ENCODE results near the gene POFUT2. TPM values are rescaled to one million over a fixed set of nuclear protein-coding genes. Genes with fewer than 3 reads are reported as not detected.
"Not testable (repeated sequence)": the region's sequence is repeated elsewhere in the genome, so short reads cannot be mapped to it uniquely, and the experiment has no call there.

Gene POFUT2
- total RNA-seq, 2 experiments from 2014 or later = 14.4 to 15.9 TPM

DNA sequence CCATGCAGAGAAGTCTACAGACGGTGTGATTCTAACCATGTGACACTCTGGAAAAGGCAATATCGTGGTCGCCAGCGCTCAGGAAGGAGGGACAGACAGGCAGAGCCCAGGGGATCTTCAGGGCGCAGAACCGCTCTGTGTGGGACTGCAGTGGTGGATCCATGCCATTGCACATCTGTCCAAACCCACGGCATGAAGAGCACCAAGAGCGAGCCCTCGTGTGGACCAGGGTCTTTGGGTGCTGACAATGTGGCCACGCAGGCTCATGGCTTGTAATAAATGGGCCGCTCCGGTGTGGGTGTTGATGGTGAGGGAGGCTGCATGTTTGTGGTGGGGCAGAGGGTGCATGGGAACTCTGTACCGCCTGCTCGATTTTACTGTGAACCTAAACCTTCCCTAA, 25.3 kb upstream of the POFUT2 start:
- H3K27me3 Mint-ChIP-seq (ENCODE audit: low read depth) = no peaks in the 10 kb centered on the region
- H3K4me1 Mint-ChIP-seq (ENCODE audit: low read depth) = peaks cover 7% of the 10 kb centered on the region
- H3K9me3 Mint-ChIP-seq = peaks cover 3% of the 10 kb centered on the region
- intact Hi-C loops (cut with micrococcal nuclease) = no loop called here
- no peaks in the 10 kb centered on the region for H3K36me3 Mint-ChIP-seq (ENCODE audit: low read depth)
- no peak overlapping the region for H3K4me3 Mint-ChIP-seq
- H3K27ac Mint-ChIP-seq = no peak overlapping the region
- no peak for DNase-seq
- CTCF ChIA-PET = no interaction called here

DNA sequence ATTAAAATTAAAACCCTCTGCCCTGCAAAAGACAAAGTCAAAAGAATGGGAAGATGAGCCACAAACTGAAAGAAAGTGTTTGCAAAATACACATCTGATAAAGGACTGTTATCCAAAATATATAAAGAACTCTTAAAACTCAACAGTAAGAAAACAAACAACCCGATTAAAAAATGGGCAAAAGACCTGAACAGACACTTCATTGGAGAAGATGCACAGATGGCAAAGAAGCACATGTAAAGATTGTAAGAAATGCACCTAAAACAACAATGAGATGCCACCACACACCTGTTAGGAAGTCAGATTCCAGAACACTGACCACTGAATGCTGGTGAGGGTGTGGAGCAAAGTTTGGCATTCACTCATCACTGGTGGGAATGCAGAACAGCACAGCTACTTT, 24.6 kb upstream of the POFUT2 start:
- peaks cover 7% of the 10 kb centered on the region for H3K4me1 Mint-ChIP-seq (ENCODE audit: low read depth)
- intact Hi-C loops (cut with micrococcal nuclease) = no loop called here
- no peak overlapping the region for H3K4me3 Mint-ChIP-seq
- H3K27me3 Mint-ChIP-seq (ENCODE audit: low read depth) = no peaks in the 10 kb centered on the region
- H3K9me3 Mint-ChIP-seq = peaks cover 3% of the 10 kb centered on the region
- no peak for DNase-seq
- no peak overlapping the region for H3K27ac Mint-ChIP-seq
- no peaks in the 10 kb centered on the region for H3K36me3 Mint-ChIP-seq (ENCODE audit: low read depth)
- CTCF ChIA-PET = interaction anchor here (1.1 kb wide), 1 partner anchor 20 kb away, joined by 3 read pairs; no protein-coding TSS in a partner anchor

DNA sequence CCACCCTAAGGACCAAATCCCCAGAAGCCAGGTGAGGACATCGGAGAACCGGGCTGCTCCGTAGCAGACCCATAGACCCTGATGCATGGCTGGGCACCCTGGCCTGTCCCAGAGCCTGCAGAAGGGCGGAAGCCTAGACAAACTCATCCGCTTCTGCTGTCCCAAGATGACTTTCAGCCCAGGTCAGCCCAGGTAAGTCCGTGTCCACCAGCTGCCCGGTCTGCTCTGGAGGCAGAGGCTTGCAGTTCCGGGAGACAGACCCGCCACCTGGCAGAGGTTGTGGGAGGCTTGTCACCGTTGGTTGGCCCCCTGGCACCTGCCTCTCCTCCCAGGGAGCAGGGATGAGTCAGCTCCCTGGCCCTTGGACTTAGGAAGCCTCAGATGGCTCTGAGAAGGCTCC, 22.8 kb upstream of the POFUT2 start:
- H3K27ac Mint-ChIP-seq = no peak overlapping the region
- H3K36me3 Mint-ChIP-seq (ENCODE audit: low read depth) = no peaks in the 10 kb centered on the region
- intact Hi-C loops (cut with micrococcal nuclease) = no loop called here
- no peak for DNase-seq
- peaks cover 3% of the 10 kb centered on the region for H3K9me3 Mint-ChIP-seq
- no peaks in the 10 kb centered on the region for H3K27me3 Mint-ChIP-seq (ENCODE audit: low read depth)
- no peak overlapping the region for H3K4me3 Mint-ChIP-seq
- peaks cover 7% of the 10 kb centered on the region for H3K4me1 Mint-ChIP-seq (ENCODE audit: low read depth)
- CTCF ChIA-PET = interaction anchor here (0.6 kb wide), 1 partner anchor 20 kb away, joined by 3 read pairs; no protein-coding TSS in a partner anchor

DNA sequence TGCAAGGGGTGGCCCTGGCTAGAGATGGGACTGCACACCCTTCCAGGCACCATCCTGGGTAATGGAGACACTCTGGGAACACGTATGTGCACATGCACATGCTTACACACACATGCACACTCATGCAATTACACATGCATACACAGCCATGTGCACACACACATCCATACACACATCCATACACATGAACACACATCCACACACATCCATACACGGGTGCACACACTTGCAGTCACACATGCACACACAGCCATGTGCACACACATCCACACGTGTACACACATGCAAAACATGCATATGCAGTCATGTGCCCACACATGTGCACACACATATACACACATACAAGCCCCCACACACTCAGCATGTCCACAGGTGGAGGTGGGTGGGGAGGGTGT, 22.3 kb upstream of the POFUT2 start:
- H3K4me3 Mint-ChIP-seq = no peak overlapping the region
- no peak overlapping the region for H3K27ac Mint-ChIP-seq
- H3K36me3 Mint-ChIP-seq (ENCODE audit: low read depth) = no peaks in the 10 kb centered on the region
- intact Hi-C loops (cut with micrococcal nuclease) = loop anchor here (1.0 kb wide), 1 partner anchor 18 kb away; no protein-coding TSS in a partner anchor
- peaks cover 3% of the 10 kb centered on the region for H3K9me3 Mint-ChIP-seq
- H3K4me1 Mint-ChIP-seq (ENCODE audit: low read depth) = peaks cover 7% of the 10 kb centered on the region
- CTCF ChIA-PET = interaction anchor here (0.6 to 1.6 kb wide), 2 partner anchors 12 to 19 kb away, joined by 3 to 9 read pairs; no protein-coding TSS in a partner anchor
- H3K27me3 Mint-ChIP-seq (ENCODE audit: low read depth) = no peaks in the 10 kb centered on the region
- DNase-seq = no peak

DNA sequence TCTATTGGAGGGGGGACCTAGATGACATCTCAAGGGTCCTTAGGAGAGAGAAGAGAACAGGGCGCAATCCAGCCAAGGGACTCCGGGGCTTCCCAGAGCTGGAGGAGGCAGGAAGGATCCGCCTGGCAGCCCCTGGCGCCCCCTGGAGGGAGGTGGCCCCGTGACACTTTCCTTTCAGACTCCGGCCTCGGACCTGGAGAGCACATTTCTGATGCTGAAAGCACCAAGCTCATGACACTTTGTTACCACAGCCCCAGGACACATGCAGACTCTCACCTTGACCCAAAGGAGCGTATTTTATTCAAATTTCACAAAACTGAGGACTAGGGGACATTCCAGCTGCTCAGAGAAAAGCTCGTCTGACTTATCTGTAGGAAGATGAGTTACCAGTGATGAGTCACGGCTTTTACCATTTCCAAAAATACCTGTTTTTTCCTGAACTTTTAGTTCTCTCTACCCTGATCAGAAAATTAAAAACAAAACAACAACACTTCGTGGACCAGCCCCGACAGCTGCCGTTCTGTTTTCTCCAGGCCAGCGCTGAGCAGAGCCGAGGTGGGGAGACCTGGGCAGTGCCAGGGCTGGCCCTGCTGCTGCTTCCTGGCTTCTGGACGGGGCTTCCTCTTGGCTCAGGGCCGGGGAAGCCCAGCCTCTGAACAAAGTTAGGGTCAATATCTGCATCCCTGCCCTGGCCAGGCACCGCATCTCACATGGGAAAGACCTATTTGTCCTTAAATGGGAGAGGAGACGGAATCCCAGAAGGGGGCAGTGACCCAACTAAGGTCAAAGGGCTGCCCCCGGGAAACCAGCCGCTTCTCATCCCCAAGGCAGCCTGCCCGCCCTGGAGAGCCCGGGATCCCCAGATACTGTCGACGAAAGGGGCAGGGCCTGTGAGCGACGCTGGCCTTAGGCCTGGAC, 21.6 kb upstream of the POFUT2 start:
- Mint-ChIP-seq H3K36me3 (ENCODE audit: low read depth) (no peaks in the 10 kb centered on the region), H3K4me1 (ENCODE audit: low read depth) (peaks cover 10% of the 10 kb centered on the region), H3K4me3 (no peak overlapping the region), H3K27me3 (ENCODE audit: low read depth) (no peaks in the 10 kb centered on the region), H3K27ac (peak overlapping the region; percentile 25), H3K9me3 (peaks cover 3% of the 10 kb centered on the region)
- intact Hi-C loops (cut with micrococcal nuclease) = loop anchor here (1.0 kb wide), 1 partner anchor 17 kb away; no protein-coding TSS in a partner anchor
- peak; percentile 62 for DNase-seq
- CTCF ChIA-PET = interaction anchor here (0.9 to 1.6 kb wide), 4 partner anchors 13 to 67 kb away, joined by 4 to 9 read pairs (median 5); no protein-coding TSS in a partner anchor

DNA sequence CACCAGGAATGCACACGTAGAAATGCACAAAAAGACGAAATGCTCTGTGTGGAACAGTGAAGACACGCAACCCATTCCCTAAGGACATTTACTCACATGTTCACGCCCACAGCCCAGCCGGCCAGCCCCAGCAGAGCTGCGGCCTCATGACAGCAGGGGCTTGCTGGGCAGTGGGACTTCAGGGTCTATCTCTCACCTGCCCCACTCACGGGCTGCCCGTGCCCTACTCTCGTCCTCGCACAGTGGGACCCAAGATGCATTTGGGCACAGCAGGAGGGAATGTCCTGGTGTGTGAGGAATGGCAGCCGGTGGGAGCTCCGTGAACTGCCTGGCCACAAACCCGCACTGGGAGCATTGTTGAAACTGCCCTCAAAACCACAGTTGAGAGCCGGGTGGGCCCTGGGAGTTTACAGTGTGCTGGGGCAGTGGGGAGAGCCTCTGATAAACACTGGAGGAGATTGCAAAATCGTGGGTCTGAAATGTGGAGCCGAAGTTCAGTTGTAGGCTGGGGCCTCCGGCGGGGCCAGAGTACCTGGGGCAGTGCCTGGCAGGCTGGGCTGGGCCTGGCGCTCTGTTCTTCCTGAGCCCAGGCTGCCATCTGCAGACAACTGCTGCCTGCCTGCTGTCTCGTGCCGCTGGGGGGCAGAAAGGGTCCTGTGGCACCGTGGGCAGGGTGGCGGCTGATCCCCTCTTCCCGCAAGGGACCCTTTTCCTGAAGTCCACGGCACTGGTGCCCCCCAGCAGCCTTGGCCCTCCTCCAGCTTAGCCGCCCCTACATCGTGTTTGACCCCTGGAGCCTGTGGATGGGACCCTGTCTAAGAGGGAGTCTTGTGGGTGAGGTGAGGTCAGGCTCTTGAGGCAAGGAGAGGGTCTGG, 20.7 kb upstream of the POFUT2 start:
- intact Hi-C loops (cut with micrococcal nuclease) = loop anchor here (1.0 kb wide), 1 partner anchor 16 kb away; no protein-coding TSS in a partner anchor
- DNase-seq = no peak
- no peaks in the 10 kb centered on the region for H3K36me3 Mint-ChIP-seq (ENCODE audit: low read depth)
- CTCF ChIA-PET = interaction anchor here (0.9 to 1.6 kb wide), 4 partner anchors 14 to 67 kb away, joined by 4 to 9 read pairs (median 5); no protein-coding TSS in a partner anchor
- H3K27me3 Mint-ChIP-seq (ENCODE audit: low read depth) = no peaks in the 10 kb centered on the region
- no peak overlapping the region for H3K27ac Mint-ChIP-seq
- peaks cover 3% of the 10 kb centered on the region for H3K9me3 Mint-ChIP-seq
- H3K4me3 Mint-ChIP-seq = no peak overlapping the region
- peaks cover 10% of the 10 kb centered on the region for H3K4me1 Mint-ChIP-seq (ENCODE audit: low read depth)

DNA sequence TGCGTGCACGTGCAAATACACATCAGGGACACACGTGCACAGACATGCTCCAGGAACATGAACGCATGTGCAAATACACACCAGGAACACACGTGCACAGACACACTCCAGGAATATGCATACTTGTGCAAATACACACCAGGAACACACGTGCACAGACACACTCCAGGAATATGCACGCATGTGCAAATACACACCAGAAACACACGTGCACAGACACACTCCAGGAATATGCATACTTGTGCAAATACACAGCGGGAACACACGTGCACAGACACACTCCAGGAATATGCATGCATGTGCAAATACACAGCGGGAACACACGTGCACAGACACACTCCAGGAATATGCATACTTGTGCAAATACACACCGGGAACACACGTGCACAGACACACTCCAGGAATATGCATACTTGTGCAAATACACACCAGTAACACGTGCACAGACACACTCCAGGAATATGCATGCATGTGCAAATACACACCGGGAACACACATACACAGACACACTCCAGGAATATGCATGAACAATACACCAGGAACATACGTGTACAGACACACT, 20.0 kb upstream of the POFUT2 start:
- H3K36me3 Mint-ChIP-seq (ENCODE audit: low read depth); H3K27ac Mint-ChIP-seq; CTCF ChIA-PET; DNase-seq; intact Hi-C loops (cut with micrococcal nuclease); H3K27me3 Mint-ChIP-seq (ENCODE audit: low read depth); H3K9me3 Mint-ChIP-seq; H3K4me3 Mint-ChIP-seq: not testable (repeated sequence)
- H3K4me1 Mint-ChIP-seq (ENCODE audit: low read depth) = peaks cover 10% of the 10 kb centered on the region

DNA sequence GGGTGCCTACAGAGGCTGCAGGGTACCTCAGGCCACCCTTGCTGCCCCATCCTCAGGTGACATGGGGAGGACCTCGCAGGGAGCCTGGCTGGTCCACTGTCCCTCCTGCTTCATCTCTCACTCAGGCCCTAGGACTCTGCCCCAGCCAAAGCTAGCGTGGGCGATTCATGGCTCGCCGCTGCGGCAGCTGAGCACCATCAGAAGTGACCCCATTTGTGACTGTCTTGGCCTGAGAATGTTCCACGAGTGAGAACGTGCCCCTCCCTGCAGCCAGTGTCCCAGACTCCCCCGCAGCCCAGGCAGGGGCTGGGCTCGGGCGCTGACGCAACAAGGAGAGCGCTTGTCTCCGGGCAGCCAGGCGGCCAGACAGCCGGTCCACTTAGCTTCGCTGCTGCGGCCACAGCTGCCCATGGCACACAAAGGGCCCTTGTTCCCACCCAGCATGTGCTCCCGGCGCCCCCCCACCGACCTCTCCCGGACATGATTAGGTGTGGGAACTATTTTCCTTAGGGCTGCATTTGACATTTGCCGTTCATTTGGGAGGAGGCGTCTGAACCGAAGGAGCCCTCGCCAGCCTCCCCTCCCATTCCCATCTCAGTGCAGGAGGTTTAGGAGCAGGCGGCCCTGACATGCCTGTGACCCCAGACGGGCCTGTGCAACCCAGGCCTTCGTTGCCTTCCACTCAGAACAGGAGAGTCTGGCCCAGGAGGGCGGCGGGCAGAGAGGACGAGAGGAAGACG, 19.3 kb upstream of the POFUT2 start:
- Mint-ChIP-seq H3K4me3 (no peak overlapping the region), H3K4me1 (ENCODE audit: low read depth) (peaks cover 10% of the 10 kb centered on the region), H3K27ac (no peak overlapping the region), H3K27me3 (ENCODE audit: low read depth) (no peaks in the 10 kb centered on the region), H3K9me3 (no peaks in the 10 kb centered on the region), H3K36me3 (ENCODE audit: low read depth) (no peaks in the 10 kb centered on the region)
- CTCF ChIA-PET = no interaction called here
- DNase-seq = no peak
- intact Hi-C loops (cut with micrococcal nuclease) = no loop called here

DNA sequence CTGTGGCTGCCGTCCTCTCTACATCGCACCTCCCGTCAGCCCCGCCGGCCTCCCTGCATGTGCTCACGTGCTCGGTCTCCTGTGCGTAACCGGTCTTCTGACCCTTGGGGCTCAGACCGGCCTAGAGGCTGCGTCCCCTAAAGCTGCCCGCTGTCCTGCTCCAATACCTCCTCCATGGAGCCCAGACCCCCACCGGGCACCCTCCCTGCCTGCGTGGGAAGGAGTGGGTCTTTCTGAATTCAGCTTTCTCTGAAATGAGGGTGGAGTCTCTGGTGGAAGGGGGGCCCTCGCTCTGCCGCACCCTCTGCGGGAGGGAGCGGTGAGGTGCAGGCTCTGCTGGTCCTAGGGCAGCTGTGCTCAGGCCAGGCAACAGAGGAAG, 18.7 kb upstream of the POFUT2 start:
- no peak overlapping the region for H3K27ac Mint-ChIP-seq
- H3K9me3 Mint-ChIP-seq = no peaks in the 10 kb centered on the region
- no peak for DNase-seq
- no peaks in the 10 kb centered on the region for H3K27me3 Mint-ChIP-seq (ENCODE audit: low read depth)
- CTCF ChIA-PET = no interaction called here
- H3K4me3 Mint-ChIP-seq = no peak overlapping the region
- intact Hi-C loops (cut with micrococcal nuclease) = no loop called here
- H3K4me1 Mint-ChIP-seq (ENCODE audit: low read depth) = peaks cover 10% of the 10 kb centered on the region
- no peaks in the 10 kb centered on the region for H3K36me3 Mint-ChIP-seq (ENCODE audit: low read depth)

DNA sequence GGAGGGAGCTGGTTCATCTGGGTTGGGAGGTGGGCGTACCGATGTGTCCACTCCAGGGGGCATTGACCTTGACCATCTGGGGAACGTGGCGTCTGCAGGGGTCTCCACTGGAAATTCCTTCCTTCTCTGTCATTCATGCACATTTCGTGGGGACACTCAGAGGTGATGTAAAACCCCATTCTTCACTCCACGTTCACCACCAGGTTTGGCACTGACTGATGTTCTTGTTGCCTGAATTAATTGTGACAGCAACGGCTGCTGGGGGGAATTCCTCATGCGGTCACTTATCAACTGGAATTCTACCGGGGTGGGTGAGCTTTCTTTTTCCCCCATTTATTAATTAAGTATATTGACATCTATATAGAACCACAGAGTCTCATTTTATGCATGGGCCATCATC, 18.1 kb upstream of the POFUT2 start:
- CTCF ChIA-PET = no interaction called here
- intact Hi-C loops (cut with micrococcal nuclease) = no loop called here
- DNase-seq = no peak
- H3K4me1 Mint-ChIP-seq (ENCODE audit: low read depth) = peaks cover 10% of the 10 kb centered on the region
- no peak overlapping the region for H3K27ac Mint-ChIP-seq
- H3K36me3 Mint-ChIP-seq (ENCODE audit: low read depth) = no peaks in the 10 kb centered on the region
- no peaks in the 10 kb centered on the region for H3K27me3 Mint-ChIP-seq (ENCODE audit: low read depth)
- H3K9me3 Mint-ChIP-seq = no peaks in the 10 kb centered on the region
- no peak overlapping the region for H3K4me3 Mint-ChIP-seq

DNA sequence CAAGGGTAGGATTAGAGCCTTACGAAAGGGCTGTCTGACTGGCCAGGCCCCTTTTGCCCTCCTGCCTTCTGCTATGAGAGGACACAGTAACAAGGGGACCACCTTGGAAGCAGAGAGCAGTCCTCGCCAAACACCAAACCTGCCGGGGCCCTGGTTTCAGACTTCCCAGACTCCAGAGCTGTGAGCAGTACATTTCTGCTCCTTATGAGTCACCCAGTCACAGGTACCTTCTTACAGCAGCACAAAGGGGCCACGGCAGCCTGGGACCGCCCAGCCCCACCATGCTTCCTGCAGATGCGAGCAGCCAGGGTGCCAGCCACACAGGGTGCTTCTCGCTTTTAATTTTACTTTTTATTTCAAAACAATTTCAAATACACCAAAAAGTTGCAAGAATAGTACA, 17.2 kb upstream of the POFUT2 start:
- DNase-seq = no peak
- Mint-ChIP-seq H3K4me3 (no peak overlapping the region), H3K4me1 (ENCODE audit: low read depth) (peaks cover 10% of the 10 kb centered on the region), H3K27ac (no peak overlapping the region), H3K9me3 (no peaks in the 10 kb centered on the region), H3K27me3 (ENCODE audit: low read depth) (no peaks in the 10 kb centered on the region), H3K36me3 (ENCODE audit: low read depth) (no peaks in the 10 kb centered on the region)
- CTCF ChIA-PET = no interaction called here
- intact Hi-C loops (cut with micrococcal nuclease) = no loop called here

DNA sequence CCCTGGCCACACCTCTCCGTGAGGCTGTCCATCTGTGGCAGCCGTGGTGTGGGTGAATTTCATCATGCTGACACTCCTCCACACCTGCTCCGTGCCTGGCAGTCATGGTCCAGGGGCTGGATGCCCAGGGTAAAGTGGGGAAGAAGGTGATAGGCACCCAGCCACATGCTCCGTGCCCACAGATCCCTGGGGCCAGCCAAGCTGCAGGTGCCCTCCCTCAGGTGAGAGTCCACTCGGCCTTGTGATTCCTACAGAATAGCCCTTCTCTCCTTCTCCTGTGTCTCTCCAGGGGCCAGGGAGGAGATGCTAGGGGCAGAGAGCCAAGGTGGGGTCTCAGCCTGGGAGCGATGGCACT, 16.8 kb upstream of the POFUT2 start:
- no peaks in the 10 kb centered on the region for H3K36me3 Mint-ChIP-seq (ENCODE audit: low read depth)
- H3K4me3 Mint-ChIP-seq = no peak overlapping the region
- H3K27me3 Mint-ChIP-seq (ENCODE audit: low read depth) = no peaks in the 10 kb centered on the region
- intact Hi-C loops (cut with micrococcal nuclease) = no loop called here
- CTCF ChIA-PET = no interaction called here
- DNase-seq = no peak
- H3K4me1 Mint-ChIP-seq (ENCODE audit: low read depth) = peaks cover 10% of the 10 kb centered on the region
- no peak overlapping the region for H3K27ac Mint-ChIP-seq
- no peaks in the 10 kb centered on the region for H3K9me3 Mint-ChIP-seq
